ENCODE results near the gene NDST1.

- TF ChIP-seq EZH2 (IDR thresholded peaks at IDR 0.05; ENCODE audit: borderline replicate concordance, low read depth, low read length, severe bottlenecking) (no peak), CTCF (IDR thresholded peaks at IDR 0.05; ENCODE audit: borderline replicate concordance, extremely low read depth, low read length, poor library complexity, severe bottlenecking) (no peak)
Measured at GRCh38 chr5:150529555-150529954, 21.6 kb downstream of the NDST1 start.
